ENCODE measurements around the gene FOXN1.

GRCh38 chr17:28555022-28555421 lies 48.9 kb downstream of the FOXN1 start:
- TF ChIP-seq, protein P1, sequence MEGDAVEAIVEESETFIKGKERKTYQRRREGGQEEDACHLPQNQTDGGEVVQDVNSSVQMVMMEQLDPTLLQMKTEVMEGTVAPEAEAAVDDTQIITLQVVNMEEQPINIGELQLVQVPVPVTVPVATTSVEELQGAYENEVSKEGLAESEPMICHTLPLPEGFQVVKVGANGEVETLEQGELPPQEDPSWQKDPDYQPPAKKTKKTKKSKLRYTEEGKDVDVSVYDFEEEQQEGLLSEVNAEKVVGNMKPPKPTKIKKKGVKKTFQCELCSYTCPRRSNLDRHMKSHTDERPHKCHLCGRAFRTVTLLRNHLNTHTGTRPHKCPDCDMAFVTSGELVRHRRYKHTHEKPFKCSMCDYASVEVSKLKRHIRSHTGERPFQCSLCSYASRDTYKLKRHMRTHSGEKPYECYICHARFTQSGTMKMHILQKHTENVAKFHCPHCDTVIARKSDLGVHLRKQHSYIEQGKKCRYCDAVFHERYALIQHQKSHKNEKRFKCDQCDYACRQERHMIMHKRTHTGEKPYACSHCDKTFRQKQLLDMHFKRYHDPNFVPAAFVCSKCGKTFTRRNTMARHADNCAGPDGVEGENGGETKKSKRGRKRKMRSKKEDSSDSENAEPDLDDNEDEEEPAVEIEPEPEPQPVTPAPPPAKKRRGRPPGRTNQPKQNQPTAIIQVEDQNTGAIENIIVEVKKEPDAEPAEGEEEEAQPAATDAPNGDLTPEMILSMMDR (conservative IDR thresholded peaks at IDR 0.05 in 1 of 2, IDR thresholded peaks at IDR 0.05 in 1 of 2; ENCODE audit: low read depth in 1 of 2, low read length in 2 of 2), result no peak
- no peak for TF ChIP-seq EZH2 (IDR thresholded peaks at IDR 0.05; ENCODE audit: low read length, missing control alignments)

All from fibroblast of lung (primary cell).